GM21447 (cell line): Measurements from ENCODE around the gene MAU2.

Experiments used
- ATAC-seq: cut with Tn5 transposase; IDR thresholded peaks from one replicate; pipeline ENCODE4 v1.9.1; 2021; ENCODE audit not compliant: unreplicated experiment

MAU2 gene

GRCh38 chr19:19305066-19305465 lies 15.6 kb upstream of the MAU2 start:
- ATAC-seq = no peak

- ATAC-seq = no peak
Observed at GRCh38 chr19:19305696-19306095, 14.9 kb upstream of the MAU2 start.

DNA sequence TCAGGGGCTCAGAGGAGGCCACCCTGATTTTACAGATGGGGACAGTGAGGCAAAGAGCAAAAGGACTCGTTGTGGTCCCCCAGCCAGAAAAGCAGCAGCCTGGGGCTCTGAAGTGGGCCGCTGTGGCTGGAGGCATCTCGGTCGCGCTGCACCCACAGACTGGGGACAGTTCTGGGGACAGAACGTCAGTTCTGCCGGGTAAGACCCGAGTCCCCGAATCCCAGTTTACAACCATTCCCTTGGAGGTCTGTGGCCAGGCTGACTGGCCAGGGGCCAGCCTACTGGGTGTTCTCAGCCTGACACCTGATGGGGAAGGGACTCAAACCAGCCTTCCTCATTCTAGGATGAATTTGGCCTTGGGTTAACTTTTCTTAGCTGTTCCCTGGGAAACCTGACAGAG lies 14.4 kb upstream of the MAU2 start:
- ATAC-seq = no peak

- no peak for ATAC-seq
Observed at GRCh38 chr19:19308373-19308772, 12.3 kb upstream of the MAU2 start.

GRCh38 chr19:19315444-19315843 lies 5.2 kb upstream of the MAU2 start:
- no peak for ATAC-seq

- ATAC-seq = no peak
Observed at GRCh38 chr19:19316082-19316481, 4.5 kb upstream of the MAU2 start.

GRCh38 chr19:19319732-19320360 lies 783 bp upstream of the MAU2 start:
- peak; percentile 14 for ATAC-seq

- peak; percentile 2 for ATAC-seq
Observed at GRCh38 chr19:19321141-19321577, 530 bp downstream of the MAU2 start.

- ATAC-seq = no peak
Observed at GRCh38 chr19:19324059-19324770, 3.6 kb downstream of the MAU2 start.

DNA sequence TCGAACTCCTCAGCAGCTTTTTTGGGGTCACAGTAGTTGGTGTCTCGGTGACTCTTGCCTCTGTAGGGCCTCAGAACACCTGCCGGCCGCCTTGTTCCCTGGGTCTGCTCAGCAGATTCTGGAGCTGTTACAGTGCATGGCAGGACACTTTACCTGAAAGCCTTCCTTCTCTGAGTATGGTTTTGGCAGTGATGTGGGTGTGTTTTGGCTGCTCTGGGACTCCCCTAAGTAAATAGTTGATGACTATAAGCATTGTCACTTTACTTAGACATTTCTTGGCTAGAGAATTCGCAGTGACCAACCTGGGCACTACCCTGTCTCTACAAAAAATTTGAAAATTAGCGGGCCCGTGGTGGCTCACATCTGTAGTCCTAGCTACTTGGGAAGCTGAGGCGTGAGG lies 7.0 kb downstream of the MAU2 start:
- ATAC-seq = no peak

DNA sequence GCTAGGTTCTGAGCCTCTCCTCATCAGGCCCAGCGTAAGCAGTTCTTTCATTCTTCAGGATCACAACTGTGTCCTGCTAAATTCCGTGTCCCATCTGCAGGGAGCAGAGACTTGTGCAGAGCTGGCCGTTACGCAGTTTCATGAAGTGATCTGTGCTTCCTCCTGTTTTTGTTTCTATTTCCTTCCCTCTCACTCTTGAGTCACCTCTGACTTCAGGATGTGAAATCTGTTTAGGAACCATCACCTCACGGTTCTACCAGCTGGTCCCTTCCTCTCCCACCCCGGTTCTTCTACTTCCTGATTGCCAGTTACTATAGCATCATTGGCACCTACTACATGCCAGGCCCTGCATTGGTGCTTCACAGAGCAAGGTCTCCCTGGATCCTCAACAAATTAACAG lies 8.5 kb downstream of the MAU2 start:
- no peak for ATAC-seq

GRCh38 chr19:19334063-19334988 lies 13.7 kb downstream of the MAU2 start:
- ATAC-seq = no peak

GRCh38 chr19:19334989-19335344 lies 14.3 kb downstream of the MAU2 start:
- no peak for ATAC-seq

GRCh38 chr19:19335408-19336158 lies 15.0 kb downstream of the MAU2 start:
- ATAC-seq = no peak

DNA sequence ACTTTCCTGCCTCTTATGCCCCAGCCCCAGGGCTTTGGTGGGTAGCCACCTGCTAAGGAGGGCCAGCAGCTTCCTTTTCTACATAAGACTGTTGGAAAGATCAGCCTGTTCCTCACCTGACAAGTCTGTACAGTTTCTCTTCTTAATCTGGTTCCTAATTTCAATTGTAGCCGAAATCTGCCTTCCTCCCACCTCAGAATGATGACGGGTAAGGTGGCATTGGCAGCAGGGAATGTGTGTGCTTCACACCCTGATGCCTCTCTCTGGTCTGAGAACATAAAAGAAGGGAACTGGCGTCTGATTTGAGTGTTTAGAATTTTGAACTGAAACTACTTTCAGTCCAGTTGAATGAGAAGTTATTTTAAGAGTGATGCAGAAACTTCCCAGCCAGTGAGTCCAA lies 16.0 kb downstream of the MAU2 start:
- ATAC-seq = no peak

GRCh38 chr19:19337120-19337519 lies 16.5 kb downstream of the MAU2 start:
- ATAC-seq = no peak

GRCh38 chr19:19338082-19338481 lies 17.5 kb downstream of the MAU2 start:
- ATAC-seq = no peak

- ATAC-seq = no peak
Observed at GRCh38 chr19:19341026-19341425, 20.4 kb downstream of the MAU2 start.

- no peak for ATAC-seq
Observed at GRCh38 chr19:19342086-19343015, 21.7 kb downstream of the MAU2 start.

- ATAC-seq = no peak
Observed at GRCh38 chr19:19343016-19343362, 22.4 kb downstream of the MAU2 start.
